NCI-H2081 (cell line): ENCODE data around the gene DUSP28.
"Not testable (repeated sequence)": the region's sequence is repeated elsewhere in the genome, so short reads cannot be mapped to it uniquely, and the experiment has no call there.

ENCODE experiments used
- DNase-seq, 2 experiments: peaks; one replicate each; lab custom pipeline; 2025; lab: John Stamatoyannopoulos, UW

DUSP28 gene

GRCh38 chr2:240527153-240527750 lies 32.9 kb upstream of the DUSP28 start:
- DNase-seq = no peak

- no peak for DNase-seq
Measured at GRCh38 chr2:240528406-240529040, 31.6 kb upstream of the DUSP28 start.

GRCh38 chr2:240529344-240529999 lies 30.7 kb upstream of the DUSP28 start:
- no peak for DNase-seq

- DNase-seq = no peak
Measured at GRCh38 chr2:240530181-240530580, 30.0 kb upstream of the DUSP28 start.

GRCh38 chr2:240531038-240531437 lies 29.1 kb upstream of the DUSP28 start:
- no peak for DNase-seq

GRCh38 chr2:240532031-240532775 lies 28.0 kb upstream of the DUSP28 start:
- no peak for DNase-seq

- no peak for DNase-seq
Measured at GRCh38 chr2:240538031-240538780, 22.0 kb upstream of the DUSP28 start.

- DNase-seq = not testable (repeated sequence)
Measured at GRCh38 chr2:240539101-240539500, 21.1 kb upstream of the DUSP28 start.

- DNase-seq = no peak
Measured at GRCh38 chr2:240539906-240540305, 20.3 kb upstream of the DUSP28 start.

- DNase-seq = no peak
Measured at GRCh38 chr2:240551288-240551687, 8.9 kb upstream of the DUSP28 start.

GRCh38 chr2:240551811-240552210 lies 8.3 kb upstream of the DUSP28 start:
- DNase-seq = no peak

GRCh38 chr2:240553956-240554480 lies 6.1 kb upstream of the DUSP28 start:
- DNase-seq = no peak

- no peak for DNase-seq
Measured at GRCh38 chr2:240554767-240555493, 5.2 kb upstream of the DUSP28 start.

- DNase-seq = no peak
Measured at GRCh38 chr2:240555541-240556250, 4.5 kb upstream of the DUSP28 start.

- DNase-seq = no peak
Measured at GRCh38 chr2:240556553-240557100, 3.5 kb upstream of the DUSP28 start.

GRCh38 chr2:240557101-240557751 lies 2.9 kb upstream of the DUSP28 start:
- DNase-seq = no peak

GRCh38 chr2:240557808-240558207 lies 2.3 kb upstream of the DUSP28 start, which contains the start of gene ANKMY1:
ANKMY1 (minus strand) TSS chr2:240557988; CDS start chr2:240557335, 653 bp downstream.
- no peak for DNase-seq

GRCh38 chr2:240558236-240558761 lies 1.9 kb upstream of the DUSP28 start:
- DNase-seq = no peak

GRCh38 chr2:240559286-240559685 lies 871 bp upstream of the DUSP28 start:
- no peak for DNase-seq
